ENCODE measurements around the gene YJEFN3.

The YJEFN3 gene

GRCh38 chr19:19558055-19558454 is 29.3 kb downstream of the YJEFN3 start:
- no peak for DNase-seq

DNA sequence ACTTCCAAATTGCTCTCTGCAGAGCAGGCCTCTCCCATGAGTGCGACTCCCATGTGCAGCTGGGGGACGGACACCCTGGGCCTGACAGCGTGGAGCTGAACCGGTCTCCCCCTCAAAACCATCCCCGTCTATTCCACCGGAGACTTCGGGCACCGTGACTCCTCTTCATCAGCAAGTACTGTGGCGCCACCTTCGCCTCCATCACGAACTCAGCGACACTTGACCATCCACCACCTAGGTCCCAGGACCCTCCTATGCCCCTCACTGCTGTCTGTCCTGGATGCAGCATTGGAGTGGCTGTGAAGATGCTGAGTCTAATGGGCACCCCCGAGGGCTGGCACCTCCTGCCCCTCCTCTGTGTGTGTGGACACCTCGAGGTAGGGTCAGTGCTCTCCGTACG is 29.9 kb downstream of the YJEFN3 start:
- DNase-seq: no peak

GRCh38 chr19:19559931-19560330 is 31.2 kb downstream of the YJEFN3 start:
- no peak for DNase-seq

DNA sequence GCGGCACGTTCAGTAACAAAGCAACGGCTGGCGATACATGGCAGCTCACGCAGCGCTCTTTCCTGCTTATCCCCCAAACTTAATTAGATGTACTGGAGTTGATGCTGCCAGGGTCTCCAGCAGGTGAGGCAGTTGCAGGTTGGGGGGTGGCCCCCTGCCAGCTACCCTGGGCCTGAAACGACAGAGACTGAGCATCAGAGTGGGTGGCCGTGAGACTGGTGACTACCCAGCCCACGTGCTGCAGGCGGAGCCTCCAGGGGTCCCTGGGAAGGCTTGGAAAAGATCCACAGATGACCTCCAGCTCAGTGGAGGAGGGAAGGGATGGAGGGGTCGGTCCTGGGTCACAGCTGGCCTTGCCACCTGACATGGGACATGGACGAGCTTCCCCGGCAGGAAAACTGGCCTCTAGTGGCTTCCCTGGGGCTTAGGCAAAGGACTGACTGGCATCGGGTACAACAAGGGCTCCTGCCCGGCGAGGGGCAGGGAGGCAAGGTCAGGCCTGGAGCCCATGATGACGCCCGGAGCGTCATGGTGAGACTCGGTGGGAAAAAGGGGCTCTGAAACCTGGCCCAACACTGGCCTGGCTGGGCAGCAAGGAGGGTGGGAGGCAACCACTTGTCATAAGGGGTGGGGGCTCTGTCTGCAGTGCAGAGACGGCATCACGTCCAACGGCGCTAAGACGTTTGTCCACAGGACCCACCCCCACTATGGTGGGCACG is 33.4 kb downstream of the YJEFN3 start:
- no peak for DNase-seq

- DNase-seq: peak; percentile 37
These were observed 34.1 kb downstream of the YJEFN3 start for GRCh38 chr19:19562665-19563347.

- no peak for DNase-seq
These were observed 34.7 kb downstream of the YJEFN3 start for GRCh38 chr19:19563348-19563848.

DNA sequence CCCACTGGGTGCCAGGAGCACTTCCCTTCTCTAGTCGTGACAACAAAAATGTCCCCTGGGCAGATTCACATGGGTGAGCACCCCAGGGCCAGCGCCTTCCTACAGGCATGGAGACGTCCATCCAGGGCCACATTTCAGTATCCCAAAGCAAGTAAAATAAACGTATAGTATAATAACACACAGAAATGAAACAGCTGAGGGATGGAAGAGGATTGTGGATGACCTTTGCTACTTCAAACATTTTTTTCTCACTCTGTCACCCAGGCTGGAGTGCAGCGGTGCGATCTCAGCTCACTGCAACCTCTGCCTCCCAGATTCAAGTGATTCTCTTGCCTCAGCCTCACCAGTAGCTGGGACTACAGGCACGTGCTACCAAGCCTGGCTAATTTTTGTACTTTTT is 37.6 kb downstream of the YJEFN3 start:
- no peak for DNase-seq

DNA sequence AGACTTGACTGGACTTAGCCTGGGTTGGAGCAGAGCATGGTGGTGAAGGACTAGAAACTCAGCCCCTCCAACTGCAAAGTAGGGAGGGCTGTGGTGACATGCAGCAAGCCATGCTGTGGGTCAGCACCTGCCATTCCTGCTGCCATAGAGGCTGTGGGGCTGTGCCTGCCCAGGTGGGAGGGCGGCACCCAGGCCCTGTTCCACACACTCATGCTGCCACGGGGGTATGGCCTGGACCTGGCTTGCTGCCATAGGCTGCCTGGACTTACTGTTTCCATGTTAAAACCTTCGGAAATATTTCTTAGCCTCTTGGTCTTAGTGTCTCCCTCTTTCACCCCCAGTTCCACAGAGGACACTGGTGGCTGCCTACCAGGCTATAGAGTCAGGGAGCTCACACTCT is 38.7 kb downstream of the YJEFN3 start:
- no peak for DNase-seq

- no peak for DNase-seq
These were observed 40.4 kb downstream of the YJEFN3 start for GRCh38 chr19:19568802-19569756.

GRCh38 chr19:19570571-19570970 is 41.9 kb downstream of the YJEFN3 start:
- no peak for DNase-seq

DNA sequence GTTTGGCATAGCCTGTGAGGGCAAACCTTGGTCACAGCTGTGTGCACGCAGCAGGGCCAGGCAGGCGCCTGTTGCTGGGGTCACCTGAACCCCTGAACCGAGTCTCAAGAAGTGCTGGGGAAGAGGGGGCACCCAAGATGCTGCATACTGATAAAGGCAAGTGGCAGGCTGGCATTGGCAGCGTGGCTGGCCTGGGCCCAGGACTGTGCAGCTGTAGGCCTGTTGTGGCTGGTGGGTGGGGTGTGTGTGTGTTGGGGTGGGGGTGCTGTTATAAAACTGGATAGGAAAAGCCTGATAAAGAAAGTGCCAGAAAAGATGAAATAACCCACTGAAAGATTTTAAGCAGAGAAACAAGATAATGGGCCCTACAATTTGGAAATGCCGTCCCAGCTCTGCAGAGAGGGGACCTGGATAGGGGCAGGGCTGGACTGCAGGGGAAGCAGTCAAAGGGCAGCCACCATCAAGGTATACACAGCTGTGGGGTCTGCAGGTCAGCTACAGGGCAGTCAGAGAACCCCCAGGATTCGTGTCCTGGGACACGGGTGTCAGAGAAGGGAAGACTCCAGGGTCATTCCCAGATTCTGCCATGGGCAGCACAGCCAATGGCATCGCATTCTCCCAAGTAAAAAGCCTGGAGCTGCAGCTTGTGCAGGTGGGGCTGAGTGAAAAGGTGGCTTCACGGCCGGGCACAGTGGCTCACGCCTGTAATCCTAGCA is 42.5 kb downstream of the YJEFN3 start:
- DNase-seq: no peak

DNA sequence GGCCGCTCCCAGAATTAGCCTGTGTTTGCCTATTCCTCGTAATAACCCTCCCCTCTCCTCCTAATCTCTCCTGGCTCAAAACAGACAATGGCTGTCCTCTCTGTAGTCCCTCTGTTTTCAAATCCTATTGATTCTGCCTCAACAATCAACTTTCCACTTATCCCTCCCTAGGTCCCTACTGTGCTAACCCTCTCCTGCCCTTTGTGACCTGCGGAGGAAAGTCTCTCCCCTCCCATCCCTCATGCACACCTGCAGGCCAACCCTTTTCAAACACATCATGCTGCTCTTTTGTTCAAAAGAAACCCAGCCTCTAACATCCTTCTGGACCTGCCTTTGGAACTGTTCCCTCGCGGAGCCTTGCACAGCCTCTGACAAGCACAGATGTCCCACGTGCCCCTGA is 46.7 kb downstream of the YJEFN3 start:
- no peak for DNase-seq

- DNase-seq: no peak
These were observed 49.5 kb downstream of the YJEFN3 start for GRCh38 chr19:19578252-19578651.

DNA sequence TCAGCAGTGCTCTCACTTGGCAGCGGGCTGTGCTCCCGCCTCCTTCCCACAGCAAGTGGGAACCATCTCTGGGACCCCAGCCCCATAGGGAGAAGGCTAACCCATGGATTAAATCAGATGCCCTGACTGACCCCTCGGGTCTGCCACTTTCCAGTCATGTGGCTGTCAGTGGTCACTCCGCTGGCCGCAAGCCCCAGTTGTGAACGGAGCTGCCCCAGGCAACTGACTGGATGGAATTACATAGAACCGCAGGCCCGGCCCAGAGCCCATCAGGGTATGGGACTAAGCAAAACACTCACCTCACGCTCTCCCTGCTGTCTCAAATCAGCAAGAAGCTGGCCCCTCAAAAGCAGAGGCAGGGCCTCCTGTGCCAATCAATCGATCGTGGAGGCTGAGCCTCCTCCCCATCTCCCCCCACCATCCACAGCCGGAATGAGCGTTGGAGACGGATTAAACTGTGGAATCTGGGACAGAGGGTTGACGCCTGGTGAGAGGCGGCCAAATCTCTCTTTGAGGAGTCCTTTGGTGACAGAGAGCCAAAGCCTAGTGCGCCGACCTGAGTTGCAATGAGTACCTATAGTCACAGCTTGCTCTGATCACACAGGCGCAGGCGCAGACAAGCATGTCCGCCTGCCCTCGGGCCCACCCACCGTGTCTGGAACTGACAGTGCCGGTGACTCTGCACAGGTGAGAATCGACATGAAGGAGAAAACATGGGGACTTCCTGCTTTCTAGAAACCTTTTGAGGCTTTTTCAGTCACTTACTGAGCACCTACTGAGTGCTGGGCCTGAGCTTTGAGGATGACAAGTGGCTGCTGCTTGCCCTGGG is 51.0 kb downstream of the YJEFN3 start:
- no peak for DNase-seq

DNA sequence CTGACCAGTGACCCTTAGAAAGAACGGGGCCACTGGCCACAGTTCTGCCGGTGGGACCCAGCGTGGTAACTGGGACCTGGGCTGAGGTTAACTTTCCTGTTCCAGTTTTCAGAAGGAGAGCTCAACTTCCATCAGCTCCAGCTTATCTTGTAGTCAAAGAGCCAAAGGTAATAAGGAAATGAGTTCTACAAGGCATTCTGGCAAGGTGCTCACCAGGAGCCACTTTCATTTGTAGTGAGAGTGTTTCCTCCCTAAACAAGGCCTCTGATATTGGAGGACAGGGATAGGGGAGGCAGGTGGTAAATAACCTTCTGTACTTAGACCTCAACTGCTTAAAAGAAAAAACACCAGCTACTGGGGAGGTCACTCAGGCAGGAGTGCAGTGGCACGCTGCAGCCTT is 51.7 kb downstream of the YJEFN3 start:
- DNase-seq: no peak

DNA sequence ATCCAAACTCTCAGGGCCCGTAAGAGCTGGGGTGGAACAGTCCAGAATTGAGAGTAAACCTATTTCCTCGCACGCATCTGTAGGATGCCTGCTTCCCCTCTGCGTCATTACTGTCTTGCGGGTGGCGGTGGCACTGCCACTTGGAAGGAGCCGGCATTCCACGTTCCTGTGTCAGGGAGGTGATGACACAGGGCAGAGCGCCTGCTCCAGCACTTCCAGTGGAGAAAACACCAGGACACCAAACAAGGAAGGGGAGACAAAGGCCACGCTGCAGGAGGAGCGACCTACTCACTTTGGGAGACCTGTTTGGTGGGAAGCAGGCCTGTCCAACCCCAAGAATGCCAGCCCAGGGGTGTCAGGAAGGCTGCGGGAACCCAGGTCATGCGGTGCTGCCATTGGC is 52.7 kb downstream of the YJEFN3 start:
- no peak for DNase-seq

GRCh38 chr19:19582471-19582870 is 53.8 kb downstream of the YJEFN3 start:
- DNase-seq: no peak

GRCh38 chr19:19584356-19584755 is 55.6 kb downstream of the YJEFN3 start:
- no peak for DNase-seq
